ENCODE data around the gene TBC1D2B.

- TF ChIP-seq POLR2A (IDR thresholded peaks at IDR 0.05; ENCODE audit: low read depth, low read length) = no peak
- TF ChIP-seq, protein P1, sequence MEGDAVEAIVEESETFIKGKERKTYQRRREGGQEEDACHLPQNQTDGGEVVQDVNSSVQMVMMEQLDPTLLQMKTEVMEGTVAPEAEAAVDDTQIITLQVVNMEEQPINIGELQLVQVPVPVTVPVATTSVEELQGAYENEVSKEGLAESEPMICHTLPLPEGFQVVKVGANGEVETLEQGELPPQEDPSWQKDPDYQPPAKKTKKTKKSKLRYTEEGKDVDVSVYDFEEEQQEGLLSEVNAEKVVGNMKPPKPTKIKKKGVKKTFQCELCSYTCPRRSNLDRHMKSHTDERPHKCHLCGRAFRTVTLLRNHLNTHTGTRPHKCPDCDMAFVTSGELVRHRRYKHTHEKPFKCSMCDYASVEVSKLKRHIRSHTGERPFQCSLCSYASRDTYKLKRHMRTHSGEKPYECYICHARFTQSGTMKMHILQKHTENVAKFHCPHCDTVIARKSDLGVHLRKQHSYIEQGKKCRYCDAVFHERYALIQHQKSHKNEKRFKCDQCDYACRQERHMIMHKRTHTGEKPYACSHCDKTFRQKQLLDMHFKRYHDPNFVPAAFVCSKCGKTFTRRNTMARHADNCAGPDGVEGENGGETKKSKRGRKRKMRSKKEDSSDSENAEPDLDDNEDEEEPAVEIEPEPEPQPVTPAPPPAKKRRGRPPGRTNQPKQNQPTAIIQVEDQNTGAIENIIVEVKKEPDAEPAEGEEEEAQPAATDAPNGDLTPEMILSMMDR (conservative IDR thresholded peaks at IDR 0.05; ENCODE audit: low read depth, low read length) = no peak
These were observed 32.3 kb downstream of the TBC1D2B start for GRCh38 chr15:78045189-78045588.

Measured in IMR-90 (cell line).